GM12874 (cell line): ENCODE results near the gene GUCY2D.

Source experiments
- CTCF ChIP-seq: IDR thresholded peaks from 2 replicates; pipeline ENCODE4 v1.5.1; 2011; ENCODE audit warnings: low read depth, mild to moderate bottlenecking, control low read depth, low read length, moderate library complexity; ENCODE audit not compliant: insufficient read depth

Gene GUCY2D

GRCh38 chr17:8031950-8032349 is 29.5 kb downstream of the GUCY2D start:
- TF ChIP-seq CTCF, result no peak

GRCh38 chr17:8032442-8032841 is 30.0 kb downstream of the GUCY2D start:
- no peak for TF ChIP-seq CTCF

GRCh38 chr17:8038954-8039610 is 36.7 kb downstream of the GUCY2D start, which contains the start of gene ALOX15B:
Gene ALOX15B, plus strand, starts transcription at chr17:8039059. Its CDS starts 97 bp downstream, at chr17:8039156.
- no peak for TF ChIP-seq CTCF

GRCh38 chr17:8039611-8040168 is 37.3 kb downstream of the GUCY2D start:
- TF ChIP-seq CTCF, result no peak

- TF ChIP-seq CTCF, result peak; percentile 44; the same call in 1 of the 2 replicates
These were observed 39.0 kb downstream of the GUCY2D start for GRCh38 chr17:8041249-8041928.

- TF ChIP-seq CTCF, result no peak
These were observed 39.6 kb downstream of the GUCY2D start for GRCh38 chr17:8041979-8042378.

- no peak for TF ChIP-seq CTCF
These were observed 42.7 kb downstream of the GUCY2D start for GRCh38 chr17:8044819-8045810.
